Fibroblast of lung (primary cell): ENCODE results near the gene OR2S2. TPM values are rescaled to one million over a fixed set of nuclear protein-coding genes. Genes with fewer than 3 reads are reported as not detected.
"Not testable (repeated sequence)": the region's sequence is repeated elsewhere in the genome, so short reads cannot be mapped to it uniquely, and the experiment has no call there.

ENCODE experiments used
- DNase-seq, 2 donors: peaks; one replicate each; pipeline versions ENCODE4 v3.0.0 to v3.0.0-alpha.2; 2010; ENCODE audit warnings: low read depth in 2 of 2
- H2AFZ ChIP-seq: 2 replicates; pipeline ENCODE4 v1.5.1; 2012; ENCODE audit warnings: low read length, control low read depth, inconsistent platforms
- H3K27ac ChIP-seq: 2 replicates; pipeline ENCODE4 v1.5.1; 2011; ENCODE audit warnings: low read length, control low read depth; ENCODE audit not compliant: insufficient read depth
- H3K27me3 ChIP-seq: 2 replicates; pipeline ENCODE4 v1.5.1; 2011; ENCODE audit warnings: mild to moderate bottlenecking, low read length; ENCODE audit not compliant: control insufficient read depth, insufficient read depth
- H3K36me3 ChIP-seq: 2 replicates; pipeline ENCODE4 v1.5.1; 2011; ENCODE audit warnings: low read length; ENCODE audit not compliant: control insufficient read depth, insufficient read depth
- H3K4me1 ChIP-seq: 2 replicates; pipeline ENCODE4 v1.5.1; 2011; ENCODE audit warnings: low read length; ENCODE audit not compliant: control insufficient read depth, insufficient read depth; ENCODE audit errors: extremely low read depth
- H3K4me2 ChIP-seq: 2 replicates; pipeline ENCODE4 v1.5.1; 2011; ENCODE audit warnings: low read length, control low read depth; ENCODE audit not compliant: insufficient read depth; ENCODE audit errors: extremely low read depth
- H3K4me3 ChIP-seq, 4 experiments: fragments of 200-600 bp in 1 of 4; sonication (generic) in 1 of 4; replicated peaks in 1 of 4; 2 replicates each; pipeline ENCODE4 v1.5.1; 2011 to 2016; ENCODE audit warnings: low read length in 4 of 4, low read depth in 3 of 4, mild to moderate bottlenecking in 3 of 4, control low read depth in 2 of 4, inconsistent platforms in 1 of 4, mixed read lengths in 1 of 4; ENCODE audit not compliant: insufficient read depth in 1 of 4; ENCODE audit errors: control extremely low read depth in 1 of 4
- H3K79me2 ChIP-seq: 2 replicates; pipeline ENCODE4 v1.5.1; 2012; ENCODE audit warnings: mild to moderate bottlenecking, low read length, inconsistent platforms; ENCODE audit not compliant: control insufficient read depth, insufficient read depth
- H3K9ac ChIP-seq: 2 replicates; pipeline ENCODE4 v1.5.1; 2011; ENCODE audit warnings: mild to moderate bottlenecking, low read length, control low read depth; ENCODE audit not compliant: insufficient read depth
- H3K9me3 ChIP-seq: 2 replicates; pipeline ENCODE4 v1.5.1; 2012; ENCODE audit warnings: low read depth, low read length; ENCODE audit not compliant: control insufficient read depth, insufficient read depth
- H4K20me1 ChIP-seq: 2 replicates; pipeline ENCODE4 v1.5.1; 2011; ENCODE audit warnings: low read length; ENCODE audit not compliant: control insufficient read depth, insufficient read depth; ENCODE audit errors: extremely low read depth
- EZH2 ChIP-seq: IDR thresholded peaks from 2 replicates; pipeline ENCODE4 v1.5.1; 2012; ENCODE audit warnings: low read length, control low read depth, mild to moderate bottlenecking; ENCODE audit errors: missing control alignments
- polyA plus RNA-seq, 2 donors: library from polyadenylated mRNA; depleted of rRNA in 1 of 2; stranded (reverse) in 1 of 2; unstranded in 1 of 2; fragments of >200 nt; gene quantifications; 2 replicates each; pipeline ENCODE4 v1.2.1, GENCODE V29; 2011 to 2012; ENCODE audit warnings: missing spikeins in 1 of 2
- total RNA-seq: library from RNA; depleted of rRNA; stranded (reverse); fragments of >200 nt; gene quantifications from 2 replicates; pipeline ENCODE4 v1.2.1, GENCODE V29; 2014
- TF ChIP-seq, protein P1 (sequence below), 2 donors: IDR thresholded peaks in 1 of 2; conservative IDR thresholded peaks in 1 of 2; 1 replicate in 1 of 2; 2 replicates in 1 of 2; pipeline ENCODE4 v1.5.1; 2011 to 2012; ENCODE audit warnings: low read length in 2 of 2, control low read depth in 1 of 2, inconsistent platforms in 1 of 2, low read depth in 1 of 2, mild to moderate bottlenecking in 1 of 2

Gene OR2S2
- total and polyA plus RNA-seq, 2 donors (not counting 1 experiment from before 2014, with no cell fraction given) = 0.17 to 0.18 TPM

- Histone ChIP-seq H2AFZ (no peak overlapping the region), H4K20me1 (no peaks in the 10 kb centered on the region), H3K27me3 (no peaks in the 10 kb centered on the region), H3K4me3 (no peak overlapping the region), H3K27ac (no peak overlapping the region), H3K9me3 (no peaks in the 10 kb centered on the region), H3K9ac (no peak overlapping the region), H3K36me3 (no peaks in the 10 kb centered on the region), H3K79me2 (no peaks in the 10 kb centered on the region), H3K4me1 (peaks cover 13% of the 10 kb centered on the region), H3K4me2 (no peak overlapping the region)
- no peak for TF ChIP-seq EZH2
- TF ChIP-seq, protein P1, sequence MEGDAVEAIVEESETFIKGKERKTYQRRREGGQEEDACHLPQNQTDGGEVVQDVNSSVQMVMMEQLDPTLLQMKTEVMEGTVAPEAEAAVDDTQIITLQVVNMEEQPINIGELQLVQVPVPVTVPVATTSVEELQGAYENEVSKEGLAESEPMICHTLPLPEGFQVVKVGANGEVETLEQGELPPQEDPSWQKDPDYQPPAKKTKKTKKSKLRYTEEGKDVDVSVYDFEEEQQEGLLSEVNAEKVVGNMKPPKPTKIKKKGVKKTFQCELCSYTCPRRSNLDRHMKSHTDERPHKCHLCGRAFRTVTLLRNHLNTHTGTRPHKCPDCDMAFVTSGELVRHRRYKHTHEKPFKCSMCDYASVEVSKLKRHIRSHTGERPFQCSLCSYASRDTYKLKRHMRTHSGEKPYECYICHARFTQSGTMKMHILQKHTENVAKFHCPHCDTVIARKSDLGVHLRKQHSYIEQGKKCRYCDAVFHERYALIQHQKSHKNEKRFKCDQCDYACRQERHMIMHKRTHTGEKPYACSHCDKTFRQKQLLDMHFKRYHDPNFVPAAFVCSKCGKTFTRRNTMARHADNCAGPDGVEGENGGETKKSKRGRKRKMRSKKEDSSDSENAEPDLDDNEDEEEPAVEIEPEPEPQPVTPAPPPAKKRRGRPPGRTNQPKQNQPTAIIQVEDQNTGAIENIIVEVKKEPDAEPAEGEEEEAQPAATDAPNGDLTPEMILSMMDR (conservative IDR thresholded peaks at IDR 0.05 in 1 of 2, IDR thresholded peaks at IDR 0.05 in 1 of 2; ENCODE audit: low read depth in 1 of 2, low read length in 2 of 2) = peak in 1 of 2 donors; percentile 2
- peak; percentile 70 to 93 for DNase-seq
Measured at GRCh38 chr9:35935755-35936509, 22.0 kb downstream of the OR2S2 start.

- no peaks in the 10 kb centered on the region for H3K79me2 ChIP-seq
- H3K27ac ChIP-seq = no peak overlapping the region
- no peaks in the 10 kb centered on the region for H3K9me3 ChIP-seq
- DNase-seq = peak; percentile 47 to 76
- no peak overlapping the region for H3K4me3 ChIP-seq
- H3K27me3 ChIP-seq = no peaks in the 10 kb centered on the region
- H2AFZ ChIP-seq = no peak overlapping the region
- no peak for TF ChIP-seq EZH2
- TF ChIP-seq, protein P1 (conservative IDR thresholded peaks at IDR 0.05 in 1 of 2, IDR thresholded peaks at IDR 0.05 in 1 of 2; ENCODE audit: low read depth in 1 of 2, low read length in 2 of 2) = no peak
- H4K20me1 ChIP-seq = no peaks in the 10 kb centered on the region
- peaks cover 13% of the 10 kb centered on the region for H3K4me1 ChIP-seq
- H3K4me2 ChIP-seq = no peak overlapping the region
- no peak overlapping the region for H3K9ac ChIP-seq
- H3K36me3 ChIP-seq = no peaks in the 10 kb centered on the region
Measured at GRCh38 chr9:35935261-35935660, 22.7 kb downstream of the OR2S2 start.

DNA sequence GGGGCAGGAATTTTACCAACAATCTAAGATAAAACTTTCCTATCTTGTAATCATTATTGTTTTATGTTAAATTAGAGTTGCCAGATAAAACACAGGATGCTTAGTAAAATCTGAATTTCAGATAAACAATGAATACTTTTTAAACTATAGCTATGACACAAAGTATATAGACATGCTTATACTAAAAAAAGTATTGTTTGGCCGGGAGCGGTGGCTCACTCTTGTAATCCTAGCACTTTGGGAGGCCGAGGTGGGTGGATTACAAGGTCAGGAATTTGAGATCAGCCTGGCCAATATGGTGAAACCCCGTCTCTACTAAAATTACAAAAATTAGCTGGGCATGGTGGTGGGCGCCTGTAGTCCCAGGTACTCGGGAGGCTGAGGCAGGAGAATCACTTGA lies 23.9 kb downstream of the OR2S2 start:
- not testable (repeated sequence) for H3K4me3 ChIP-seq, DNase-seq, H3K9me3 ChIP-seq, H4K20me1 ChIP-seq, H3K9ac ChIP-seq, H3K27me3 ChIP-seq, H3K36me3 ChIP-seq, H2AFZ ChIP-seq, H3K4me2 ChIP-seq, H3K27ac ChIP-seq, H3K79me2 ChIP-seq
- peaks cover 16% of the 10 kb centered on the region for H3K4me1 ChIP-seq
